NCI-H1105 (cell line): ENCODE data around the gene CAMK1D.
"Not testable (repeated sequence)": the region's sequence is repeated elsewhere in the genome, so short reads cannot be mapped to it uniquely, and the experiment has no call there.

Experiments
- DNase-seq: peaks from one replicate; lab custom pipeline; 2025; lab: John Stamatoyannopoulos, UW

The CAMK1D gene

GRCh38 chr10:12797471-12798262 lies 448.3 kb downstream of the CAMK1D start:
- no peak for DNase-seq

GRCh38 chr10:12799144-12799543 lies 449.8 kb downstream of the CAMK1D start:
- DNase-seq = no peak

GRCh38 chr10:12799714-12800113 lies 450.4 kb downstream of the CAMK1D start:
- no peak for DNase-seq

GRCh38 chr10:12800302-12800701 lies 451.0 kb downstream of the CAMK1D start:
- no peak for DNase-seq

GRCh38 chr10:12801214-12802087 lies 452.1 kb downstream of the CAMK1D start:
- no peak for DNase-seq

GRCh38 chr10:12803776-12804175 lies 454.4 kb downstream of the CAMK1D start:
- DNase-seq = no peak

GRCh38 chr10:12806228-12807095 lies 457.1 kb downstream of the CAMK1D start:
- no peak for DNase-seq

GRCh38 chr10:12807096-12807755 lies 457.9 kb downstream of the CAMK1D start:
- DNase-seq = no peak

- DNase-seq = no peak
These were observed 458.8 kb downstream of the CAMK1D start for GRCh38 chr10:12808014-12808613.

GRCh38 chr10:12810046-12810445 lies 460.7 kb downstream of the CAMK1D start:
- DNase-seq = not testable (repeated sequence)

- no peak for DNase-seq
These were observed 462.5 kb downstream of the CAMK1D start for GRCh38 chr10:12811826-12812225.

GRCh38 chr10:12812571-12812970 lies 463.2 kb downstream of the CAMK1D start:
- DNase-seq = no peak

- no peak for DNase-seq
These were observed 464.8 kb downstream of the CAMK1D start for GRCh38 chr10:12814166-12814565.

- DNase-seq = no peak
These were observed 469.7 kb downstream of the CAMK1D start for GRCh38 chr10:12819071-12819470.

- no peak for DNase-seq
These were observed 470.3 kb downstream of the CAMK1D start for GRCh38 chr10:12819656-12820055.

- no peak for DNase-seq
These were observed 473.0 kb downstream of the CAMK1D start for GRCh38 chr10:12822126-12822892.

GRCh38 chr10:12822893-12823170 lies 473.5 kb downstream of the CAMK1D start:
- DNase-seq = no peak

GRCh38 chr10:12823328-12823727 lies 474.0 kb downstream of the CAMK1D start:
- DNase-seq = no peak

GRCh38 chr10:12825260-12825849 lies 476.0 kb downstream of the CAMK1D start:
- DNase-seq = no peak

GRCh38 chr10:12826800-12827372 lies 477.5 kb downstream of the CAMK1D start:
- DNase-seq = no peak
